Activated naive CD4-positive, alpha-beta T cell (primary cell): ENCODE results near the gene TNFSF4.

Experiments
- DNase-seq, 4 experiments: peaks; one replicate each; lab custom pipeline; 2025; lab: John Stamatoyannopoulos, UW

Gene TNFSF4

DNA sequence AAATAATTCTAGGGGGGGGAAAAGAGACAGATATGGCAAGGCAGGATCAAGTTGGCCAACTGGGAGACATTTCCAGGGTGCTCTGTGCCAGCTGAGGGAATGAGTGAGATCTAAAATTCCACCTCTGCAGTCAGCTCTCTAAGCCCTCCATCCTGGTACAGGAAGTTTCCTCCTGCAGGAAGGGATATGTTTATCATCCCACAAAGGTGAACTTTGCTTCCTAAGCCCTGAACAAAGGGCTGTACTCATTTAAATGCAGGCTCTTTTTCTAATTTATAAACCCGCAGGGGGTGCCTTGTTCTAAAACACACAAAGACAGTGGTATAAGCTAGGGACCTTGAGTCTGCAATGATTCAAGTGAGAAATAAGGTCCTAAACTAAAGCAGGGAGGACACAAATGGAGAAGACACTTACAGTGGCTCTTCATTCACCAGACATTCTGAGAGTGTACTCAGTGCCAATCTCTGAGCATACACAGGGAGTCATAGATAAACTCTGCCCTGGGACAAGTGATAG is 3.6 kb upstream of the TNFSF4 start:
- no peak for DNase-seq

DNA sequence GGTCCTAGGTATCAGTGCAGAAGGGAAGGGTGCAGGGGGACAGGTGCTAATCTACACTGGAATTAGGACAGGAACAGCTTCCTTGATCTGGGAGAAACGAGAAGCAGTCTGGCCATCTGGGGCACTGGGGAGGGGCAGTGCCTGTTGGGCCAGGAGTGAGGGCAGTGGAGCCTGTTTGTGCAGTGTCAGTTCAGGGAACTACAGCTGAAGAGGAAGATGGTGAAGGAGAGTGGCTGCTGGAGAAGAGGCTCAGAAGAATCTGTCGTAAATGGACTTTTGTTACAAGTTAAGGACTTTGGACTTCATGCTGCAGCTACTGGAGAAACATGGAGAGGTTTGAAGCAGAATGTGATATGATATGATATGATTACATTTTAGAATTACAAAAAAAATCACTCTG is 3.2 kb upstream of the TNFSF4 start:
- no peak for DNase-seq

DNA sequence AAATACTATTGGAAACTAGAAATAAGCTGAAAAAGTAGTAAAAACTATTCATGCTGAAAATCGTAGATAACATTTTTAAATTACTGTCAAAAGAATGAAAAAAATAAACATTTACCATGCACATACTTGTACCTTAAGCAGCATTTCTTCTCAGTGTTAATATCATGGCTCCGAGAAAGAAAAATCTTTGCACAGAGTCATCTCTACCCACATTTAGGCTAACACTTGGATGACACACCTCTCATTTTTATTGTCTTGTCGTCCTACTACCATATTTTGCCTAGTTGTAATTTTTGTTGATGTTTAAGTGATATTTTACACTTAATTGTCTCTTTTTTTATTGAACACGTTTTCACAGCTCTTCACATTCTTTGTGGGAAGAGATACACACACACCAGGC is 1.7 kb upstream of the TNFSF4 start:
- DNase-seq, result no peak

DNA sequence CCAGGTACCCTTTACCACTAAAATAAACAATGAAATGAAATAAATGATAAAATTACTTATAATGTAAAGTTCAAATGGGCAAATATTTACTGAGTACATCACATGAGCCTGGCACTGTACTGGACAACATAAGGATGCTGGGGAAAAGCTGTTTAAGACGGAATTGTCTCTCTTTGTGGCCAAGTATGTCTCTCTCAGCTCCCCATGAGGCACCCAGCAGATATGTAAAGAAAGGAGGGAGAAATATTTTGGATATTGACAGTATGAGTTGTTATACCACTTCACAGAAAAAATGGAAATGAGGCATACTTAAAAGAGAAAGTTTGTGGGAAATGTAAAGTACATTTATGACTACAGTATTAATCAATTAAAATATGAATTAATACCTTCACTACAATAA is 1.0 kb upstream of the TNFSF4 start:
- DNase-seq, result no peak

DNA sequence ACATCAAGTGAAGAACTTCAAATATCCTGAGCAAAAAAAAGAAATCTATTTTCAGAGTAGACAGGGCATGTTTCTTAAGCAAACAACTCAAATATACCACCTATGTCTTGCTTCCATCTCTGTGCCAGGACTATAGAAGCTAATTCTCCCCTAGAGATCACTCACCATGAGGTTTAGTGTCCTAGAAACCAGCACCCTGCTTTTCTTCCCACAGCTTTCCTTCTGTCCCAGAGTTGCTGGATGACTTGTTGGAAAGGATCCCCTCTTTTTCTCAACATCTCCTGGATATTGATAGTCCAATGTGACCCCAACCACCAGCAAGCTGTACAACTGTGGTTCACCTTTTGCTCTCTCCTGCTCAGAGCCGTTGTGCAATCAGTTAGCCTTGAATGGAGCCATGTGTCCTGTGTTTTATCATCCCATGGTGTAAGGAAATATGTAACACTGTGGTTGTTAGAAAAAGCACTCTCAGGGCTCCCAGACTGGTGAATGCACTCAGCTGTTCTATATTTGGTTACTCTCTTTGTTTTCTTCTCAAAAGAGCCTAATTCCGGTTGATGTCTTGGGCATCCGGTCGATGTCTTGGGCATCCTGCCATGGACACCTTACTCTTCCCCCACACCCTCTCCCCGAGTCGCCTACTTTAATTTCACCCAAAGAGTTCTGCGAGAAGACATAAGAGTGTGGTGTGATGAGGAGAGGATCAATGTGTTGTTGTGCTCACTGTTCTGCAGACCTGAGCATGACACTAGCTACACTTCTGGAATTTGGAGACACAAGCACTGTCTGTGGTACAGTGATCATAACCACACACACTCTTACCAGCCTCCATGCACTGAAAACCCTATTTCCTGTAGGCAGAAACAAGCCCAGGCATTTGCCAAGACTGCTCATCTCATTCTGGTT is 1.7 kb downstream of the TNFSF4 start:
- DNase-seq, result peak in 1 of 4 experiments; percentile 20

DNA sequence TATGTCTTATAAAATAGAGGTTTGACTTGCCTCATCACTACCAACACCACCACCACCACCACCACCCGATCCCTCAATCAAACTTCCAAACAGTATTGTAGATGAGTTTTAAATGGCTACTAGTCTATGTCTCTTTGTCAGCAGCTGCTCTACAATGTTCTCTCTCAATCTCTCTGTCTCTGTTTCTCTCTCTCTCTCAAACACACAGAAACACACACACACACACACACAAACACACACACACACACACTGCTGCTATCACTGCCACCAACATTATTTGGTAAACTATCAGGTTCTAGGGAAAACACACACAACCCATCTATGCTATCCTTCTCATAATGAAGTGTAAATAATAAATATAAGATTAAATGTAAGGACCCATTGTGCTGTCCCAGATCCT is 2.4 kb downstream of the TNFSF4 start:
- no peak for DNase-seq

DNA sequence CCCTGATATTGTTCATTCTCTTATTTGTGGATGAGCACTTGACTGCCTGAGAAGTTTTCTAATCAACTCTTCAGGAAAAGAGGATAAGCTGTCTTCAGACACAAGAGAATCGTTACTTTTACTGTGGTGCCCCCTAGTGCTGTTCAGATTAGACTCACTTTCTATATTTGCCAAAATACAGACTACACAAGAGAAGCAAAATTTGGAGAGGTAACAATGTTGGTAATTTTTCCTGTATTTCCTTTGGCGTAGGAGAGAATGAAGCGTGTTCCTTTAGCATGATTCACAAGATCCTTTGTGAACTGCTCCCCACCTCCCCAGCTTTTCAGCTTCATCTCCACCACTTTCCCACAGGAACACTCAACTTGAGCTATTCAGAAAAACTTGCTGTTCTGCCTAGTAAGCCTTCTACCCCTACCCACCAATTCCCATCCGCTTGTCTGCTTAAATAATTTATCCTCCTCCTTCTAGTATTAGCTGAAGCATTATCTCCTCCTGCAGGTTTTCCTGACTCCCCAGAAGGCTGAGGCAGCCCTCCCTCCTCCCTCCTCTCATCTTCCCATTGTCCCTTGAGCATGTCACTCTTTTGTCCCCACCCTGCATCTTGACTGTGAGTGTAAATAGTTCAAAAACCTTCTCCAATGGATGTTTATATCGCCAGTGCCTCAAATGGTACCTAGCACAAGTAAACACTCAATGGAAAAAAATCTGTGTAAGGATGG is 4.5 kb downstream of the TNFSF4 start:
- no peak for DNase-seq

DNA sequence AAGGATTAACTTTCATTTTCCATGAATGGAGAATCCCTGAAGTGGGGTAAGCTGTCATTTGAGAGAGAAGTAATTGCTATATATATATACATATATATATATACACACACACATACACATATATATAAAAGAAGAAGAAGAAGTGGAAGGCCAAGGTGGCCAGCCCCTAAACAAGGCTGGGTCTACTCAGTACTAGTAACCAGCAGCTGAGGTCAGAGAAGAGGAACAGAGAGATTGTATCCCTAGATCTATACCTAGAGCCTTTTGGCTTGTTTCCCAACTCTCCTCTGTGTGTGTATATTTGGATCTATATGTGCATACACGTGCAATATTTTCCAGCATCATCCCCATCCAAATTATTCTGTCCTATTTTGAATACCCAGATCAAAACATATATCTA is 5.2 kb downstream of the TNFSF4 start:
- no peak for DNase-seq

DNA sequence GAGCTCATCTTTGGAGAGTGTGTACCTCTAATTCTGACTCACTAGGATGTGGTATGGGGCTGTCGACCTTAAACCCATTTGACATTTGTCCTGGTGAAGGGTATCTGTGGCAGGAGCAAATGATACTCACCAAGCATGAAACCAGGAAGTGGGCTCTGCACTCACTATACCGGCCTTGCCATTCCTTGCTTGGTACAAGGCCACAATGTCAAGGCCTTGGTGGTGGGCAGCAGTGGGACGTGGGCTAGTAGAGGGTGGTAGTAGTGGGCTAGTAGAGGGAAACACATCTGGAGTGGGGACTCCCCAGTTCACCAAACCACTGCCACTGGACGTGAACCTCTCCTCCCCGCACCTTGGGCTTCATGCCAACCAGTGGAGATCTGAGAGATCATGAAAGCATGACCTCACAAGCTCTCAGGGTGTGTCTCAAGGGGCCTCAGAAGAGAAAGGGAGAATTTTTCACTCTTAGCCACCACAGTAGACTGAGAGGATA is 11.5 kb downstream of the TNFSF4 start:
- DNase-seq, result no peak

DNA sequence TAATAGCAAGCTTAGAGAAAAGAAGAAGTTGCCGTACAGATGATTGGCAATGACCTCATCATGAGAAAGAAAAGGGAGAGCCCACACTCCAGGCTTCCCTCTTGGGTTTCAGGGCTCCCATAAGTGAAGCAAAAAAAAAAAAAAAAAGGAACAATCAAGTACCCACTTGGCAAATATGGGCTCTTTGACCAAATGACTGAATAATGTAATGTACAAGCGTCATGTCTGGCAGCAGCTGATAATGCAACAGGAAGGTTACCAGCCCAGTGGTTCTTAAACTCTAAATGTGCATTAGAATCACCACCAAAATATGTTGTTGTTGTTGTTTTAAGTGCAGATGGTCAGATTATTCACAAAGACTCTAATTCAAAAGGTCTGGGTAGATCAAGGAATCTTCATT is 13.5 kb downstream of the TNFSF4 start:
- DNase-seq, result no peak

DNA sequence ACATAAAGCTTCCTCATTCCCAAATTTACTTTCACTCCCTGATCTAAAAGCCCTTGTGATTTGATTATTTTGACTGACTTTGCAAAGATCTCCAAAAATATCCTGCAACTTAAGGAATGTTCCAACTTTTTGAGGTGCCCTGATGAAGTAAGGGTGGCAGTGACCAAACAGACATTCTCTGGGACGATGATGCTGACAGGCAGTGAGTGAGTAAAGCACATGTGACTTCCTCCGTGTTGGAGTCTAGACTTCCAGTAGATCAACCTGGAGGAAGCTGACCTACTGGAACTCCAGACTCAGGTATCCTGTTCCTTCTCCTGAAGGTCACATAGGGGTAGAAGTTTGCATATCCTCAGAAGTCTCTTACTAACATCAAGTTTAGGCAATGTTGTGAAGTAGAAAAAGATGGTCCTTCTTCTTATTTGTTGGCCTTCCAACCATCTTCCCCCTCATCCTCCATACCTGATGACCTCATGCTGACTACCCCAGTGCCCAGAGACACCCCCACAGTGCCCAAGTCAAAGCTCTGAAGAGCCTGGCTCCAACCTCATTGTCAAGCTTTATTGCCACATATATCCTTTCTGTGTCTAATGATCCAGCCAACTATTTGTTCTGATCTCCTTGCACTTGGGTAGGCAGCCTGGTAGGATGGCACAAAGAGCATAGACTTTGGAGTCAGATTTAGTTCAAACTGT is 16.0 kb downstream of the TNFSF4 start:
- DNase-seq, result no peak

DNA sequence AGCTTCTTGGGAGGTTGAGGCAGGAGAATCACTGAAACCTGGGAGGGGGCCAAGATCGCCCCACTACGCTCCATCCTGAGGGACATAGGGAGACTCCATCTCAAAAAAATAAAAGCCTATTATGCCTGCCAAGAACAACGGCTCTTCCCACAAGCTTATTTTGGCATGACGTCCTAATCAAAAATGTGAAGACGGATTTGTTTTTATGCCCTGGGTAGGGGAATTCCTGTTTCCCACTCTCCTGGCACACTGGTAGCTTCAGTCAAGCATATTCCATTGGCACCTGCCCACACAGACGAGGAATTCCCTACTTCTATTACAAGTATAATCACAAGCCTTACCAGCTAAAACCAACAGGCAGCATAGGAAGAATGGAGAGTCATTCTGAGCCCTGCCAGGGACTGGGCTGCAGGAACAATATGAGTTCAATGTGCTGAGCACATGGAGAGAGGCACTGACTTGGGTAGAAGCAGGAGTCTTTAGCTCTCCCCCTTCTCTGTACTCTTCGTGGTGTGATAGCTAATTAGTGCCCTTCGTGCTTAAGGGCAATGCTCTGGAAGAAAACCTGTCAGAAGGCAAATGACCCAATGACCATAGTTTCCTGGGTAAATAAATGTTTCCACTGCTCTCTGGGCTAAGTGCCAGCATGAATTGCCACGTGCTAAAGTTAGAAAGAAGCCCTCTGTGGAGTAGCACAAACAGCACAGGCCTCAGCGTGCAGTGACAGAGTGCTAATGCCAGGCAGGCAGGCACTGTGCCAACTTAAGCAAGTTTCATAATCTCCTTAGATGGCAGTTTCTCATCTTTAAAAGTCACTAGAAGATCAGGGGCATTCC is 16.8 kb downstream of the TNFSF4 start:
- DNase-seq, result no peak

DNA sequence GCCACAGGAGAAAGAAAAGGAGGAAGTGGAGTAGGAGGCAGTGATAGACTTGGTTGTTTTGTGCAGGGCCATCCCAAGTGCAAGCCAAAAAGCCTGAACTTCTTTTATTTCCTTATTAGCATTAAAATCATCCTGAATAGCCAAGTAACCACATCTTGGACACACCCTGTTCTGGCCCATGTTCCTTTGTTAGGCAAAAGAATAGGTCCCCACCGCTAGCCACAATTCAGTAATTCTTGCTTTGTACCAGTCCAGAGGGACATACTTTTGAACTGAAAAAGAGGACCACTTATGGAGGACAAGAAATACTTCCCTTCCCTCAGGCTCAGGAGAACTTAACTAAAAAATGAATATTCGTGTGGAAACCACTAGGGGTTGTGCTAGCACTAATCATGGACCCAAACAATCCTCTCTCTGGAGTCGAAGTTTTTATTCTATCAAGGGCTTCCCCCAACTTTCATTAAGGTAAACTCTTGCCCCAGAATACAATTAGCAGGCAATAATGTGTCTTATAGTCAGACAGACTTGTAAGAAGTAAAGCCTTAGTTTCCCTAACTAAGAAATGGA is 19.4 kb downstream of the TNFSF4 start:
- DNase-seq, result no peak

DNA sequence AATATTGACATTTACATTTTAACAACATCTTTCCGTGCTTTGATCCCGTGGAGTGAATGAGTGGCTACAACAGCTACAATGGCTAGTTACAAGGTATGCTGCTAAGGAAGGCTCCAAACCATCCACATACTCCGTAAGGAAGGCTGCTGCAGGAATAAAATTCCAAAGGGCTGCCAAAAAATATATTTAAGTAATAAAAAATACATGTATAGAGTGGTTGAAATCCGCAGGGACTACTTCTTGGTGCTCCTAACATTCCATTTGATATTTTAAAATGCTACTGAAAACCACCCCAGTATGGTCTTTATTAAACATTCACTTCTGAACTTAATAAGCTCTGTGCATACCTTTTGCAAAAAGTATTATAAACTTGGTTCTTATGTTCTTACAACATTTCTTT is 25.3 kb downstream of the TNFSF4 start:
- DNase-seq, result no peak

DNA sequence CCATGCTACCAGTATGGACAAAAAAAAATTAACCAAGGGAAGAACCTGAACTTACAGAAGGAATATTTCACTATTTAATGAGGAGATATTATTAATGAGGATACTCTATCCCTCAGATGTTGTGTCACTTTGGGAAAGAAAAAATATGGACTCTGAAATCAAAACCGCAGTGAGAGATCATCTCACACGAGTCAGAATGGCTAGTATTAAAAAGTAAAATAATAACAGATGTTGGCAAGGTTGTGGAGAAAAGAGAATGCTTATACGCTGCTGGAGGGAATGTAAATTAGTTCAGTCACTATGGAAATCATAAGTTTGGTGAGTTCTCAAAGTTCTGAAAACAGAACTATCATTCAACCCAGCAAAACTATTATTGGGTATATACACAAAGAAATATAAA is 30.9 kb downstream of the TNFSF4 start:
- no peak for DNase-seq

DNA sequence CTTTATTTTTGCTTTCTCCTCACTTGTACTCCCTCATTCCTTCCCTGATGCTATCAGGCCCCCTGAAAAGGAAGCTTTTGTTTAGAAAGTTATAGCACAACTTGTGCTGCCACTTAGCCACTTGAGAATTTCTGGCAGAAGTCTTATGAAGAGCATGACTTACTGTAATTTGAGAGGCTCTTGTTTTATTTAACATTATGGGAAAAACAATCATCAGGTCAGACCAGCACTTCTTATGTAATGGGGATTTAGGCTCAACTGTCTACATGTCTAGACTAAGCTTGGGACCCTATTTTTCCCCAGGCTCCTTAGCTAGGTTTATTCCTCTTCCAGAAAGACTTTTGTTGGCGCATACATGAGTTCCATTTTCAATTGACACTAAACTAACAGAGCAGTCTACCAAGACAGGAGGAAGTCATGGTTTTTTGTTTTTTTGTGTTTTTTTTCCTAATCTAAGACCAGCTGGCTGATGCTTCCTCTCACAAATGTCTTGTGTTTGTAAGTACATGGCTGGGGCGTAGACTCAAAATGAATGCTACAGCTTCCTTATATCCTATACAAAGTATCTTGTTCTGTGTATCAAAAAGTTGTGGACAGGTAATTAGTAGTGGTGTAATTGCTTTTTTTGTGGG is 31.5 kb downstream of the TNFSF4 start:
- DNase-seq, result no peak

DNA sequence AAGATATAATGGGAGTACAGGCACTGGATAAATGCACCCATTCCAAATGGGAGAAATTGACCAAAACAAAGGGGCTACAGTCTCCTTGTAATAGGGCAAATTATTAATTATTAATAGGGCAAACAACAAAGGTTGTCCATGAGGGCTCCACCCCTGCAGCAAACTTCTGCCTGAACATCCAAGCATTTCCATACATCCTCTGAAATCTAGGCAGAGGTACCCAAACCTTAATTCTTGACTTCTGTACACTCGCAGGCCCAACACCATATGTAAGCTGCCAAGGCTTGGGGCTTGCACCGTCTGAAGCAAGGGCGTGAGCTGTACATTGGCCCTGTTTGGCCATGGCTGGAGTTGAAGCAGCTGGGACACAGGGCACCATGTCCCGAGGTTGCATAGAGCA is 33.7 kb downstream of the TNFSF4 start:
- no peak for DNase-seq

DNA sequence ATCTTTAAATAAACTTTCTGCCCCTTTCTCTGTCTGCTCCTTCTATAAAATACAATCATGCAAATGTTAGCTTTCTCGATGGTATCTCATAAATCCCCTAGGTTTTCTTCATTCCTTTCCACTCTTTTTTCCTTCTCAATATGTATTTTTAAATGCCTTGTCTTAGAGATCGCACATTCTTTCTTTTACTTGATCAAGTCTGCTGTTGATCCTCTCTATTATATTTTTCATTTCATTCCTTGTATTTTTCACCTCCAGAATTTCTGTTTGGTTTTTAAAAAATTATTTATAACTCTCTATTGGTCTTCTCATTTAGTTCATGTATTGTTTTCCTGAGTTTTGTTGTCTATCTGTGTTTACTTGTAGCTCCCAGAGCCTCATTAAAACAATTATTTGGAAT is 36.0 kb downstream of the TNFSF4 start:
- DNase-seq, result no peak

DNA sequence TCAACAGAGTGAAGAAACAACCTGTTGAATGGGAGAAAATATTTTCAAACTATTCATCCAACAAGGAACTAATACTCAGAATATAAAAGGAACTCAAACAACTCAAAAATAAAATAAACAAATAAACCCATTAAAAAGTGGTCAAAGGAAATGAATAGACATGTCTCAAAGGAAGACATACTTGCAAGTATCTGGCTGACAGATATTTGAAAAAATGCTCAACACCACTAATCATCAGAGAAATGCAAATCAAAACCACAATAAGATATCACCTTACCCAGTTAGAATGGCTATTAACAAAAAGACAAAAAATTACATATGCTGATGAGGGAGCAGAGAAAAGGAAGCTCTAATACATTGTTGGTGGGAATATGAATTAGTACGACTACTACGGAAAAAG is 38.2 kb downstream of the TNFSF4 start:
- DNase-seq, result no peak

DNA sequence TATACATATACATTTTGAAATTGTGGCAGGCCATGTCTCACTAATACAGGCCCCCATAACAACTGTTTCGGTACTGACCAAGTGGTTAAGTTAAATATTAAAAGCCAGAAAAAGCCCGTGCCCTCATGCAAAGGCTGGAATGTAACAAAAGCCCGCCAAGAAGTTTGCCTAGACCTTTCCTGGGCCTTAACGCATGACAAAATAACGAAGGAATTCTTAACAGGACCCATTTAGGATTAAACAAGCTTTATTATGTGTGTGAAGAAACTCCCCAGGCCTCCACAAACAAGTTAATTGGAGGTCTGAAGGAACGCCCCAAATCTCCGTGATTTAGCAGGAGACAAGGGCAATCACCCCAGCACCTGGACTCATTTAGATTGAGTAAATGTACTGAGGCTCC is 42.4 kb downstream of the TNFSF4 start:
- no peak for DNase-seq

DNA sequence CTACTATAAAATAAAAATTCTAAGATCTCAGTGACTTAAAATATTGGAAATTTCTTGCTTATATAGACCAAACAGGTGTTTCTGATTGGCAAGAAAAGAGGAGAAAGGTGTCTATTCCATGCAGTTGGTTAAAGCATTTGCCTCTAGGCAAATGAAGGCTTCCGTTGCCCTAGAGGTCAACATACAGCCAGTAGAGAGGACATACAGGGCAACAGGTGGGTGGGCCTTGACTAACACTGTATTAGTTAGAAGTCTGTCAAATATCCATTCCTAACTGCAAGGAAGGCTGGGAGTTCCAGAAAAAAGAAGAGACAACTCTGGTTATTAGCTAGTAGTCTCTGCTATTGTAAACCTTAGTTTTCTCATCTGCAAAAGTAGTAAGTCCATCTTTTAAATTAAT is 43.0 kb downstream of the TNFSF4 start:
- no peak for DNase-seq
